Endodermal cell (in vitro differentiated cells): ENCODE results near the gene LACTBL1. TPM values are rescaled to one million over a fixed set of nuclear protein-coding genes. Genes with fewer than 3 reads are reported as not detected.

Source experiments
- DNase-seq: peaks from one replicate; pipeline ENCODE4 v3.0.0-alpha.2; 2017
- H3K27ac ChIP-seq: 2 replicates; pipeline ENCODE4 v1.5.1; 2013; ENCODE audit warnings: mild to moderate bottlenecking, low read depth, low read length, moderate library complexity
- H3K27me3 ChIP-seq: 2 replicates; pipeline ENCODE4 v1.6.1; 2013; ENCODE audit warnings: mild to moderate bottlenecking, low read length, moderate library complexity; ENCODE audit not compliant: insufficient read depth, control insufficient read depth, poor library complexity, severe bottlenecking
- H3K36me3 ChIP-seq: 2 replicates; pipeline ENCODE4 v1.7.0; 2013; ENCODE audit warnings: mild to moderate bottlenecking, low read length, moderate library complexity; ENCODE audit not compliant: control insufficient read depth, insufficient read depth
- H3K4me1 ChIP-seq: one replicate; pipeline ENCODE4 v1.7.0; 2013; ENCODE audit warnings: low read length; ENCODE audit not compliant: control insufficient read depth, insufficient read depth
- H3K4me3 ChIP-seq: 2 replicates; pipeline ENCODE4 v1.5.1; 2013; ENCODE audit warnings: mild to moderate bottlenecking, low read length, moderate library complexity
- H3K9ac ChIP-seq: 2 replicates; pipeline ENCODE4 v1.6.1; 2013; ENCODE audit warnings: mild to moderate bottlenecking, low read length, moderate library complexity; ENCODE audit not compliant: poor library complexity, severe bottlenecking; ENCODE audit errors: extremely low read depth
- H3K9me3 ChIP-seq: 2 replicates; pipeline ENCODE4 v1.6.1; 2013; ENCODE audit warnings: mild to moderate bottlenecking, low read length, moderate library complexity; ENCODE audit not compliant: control insufficient read depth
- H3K27ac Mint-ChIP-seq: 2 replicates; pipeline ENCODE4 v1.8.0; 2020; ENCODE audit warnings: mixed read lengths
- H3K27me3 Mint-ChIP-seq: 2 replicates; pipeline ENCODE4 v1.8.0; 2021; ENCODE audit warnings: mild to moderate bottlenecking, mixed read lengths; ENCODE audit not compliant: insufficient read depth
- H3K36me3 Mint-ChIP-seq: 2 replicates; pipeline ENCODE4 v1.8.0; 2020; ENCODE audit warnings: low read depth, mixed read lengths
- H3K4me1 Mint-ChIP-seq: 2 replicates; pipeline ENCODE4 v1.8.0; 2020; ENCODE audit warnings: mixed read lengths
- H3K4me3 Mint-ChIP-seq: 2 replicates; pipeline ENCODE4 v1.8.0; 2020; ENCODE audit warnings: mild to moderate bottlenecking, moderate library complexity, mixed read lengths
- H3K9me3 Mint-ChIP-seq: 2 replicates; pipeline ENCODE4 v1.8.0; 2020; ENCODE audit warnings: mild to moderate bottlenecking, mixed read lengths
- CTCF ChIP-seq: fragments of 200-600 bp; sonication (generic); conservative IDR thresholded peaks from 2 replicates; pipeline ENCODE4 v1.5.0; 2021; ENCODE audit warnings: antibody characterized with exemption, mild to moderate bottlenecking
- WGBS, 2 experiments: methylation state at CpG; one replicate each; pipeline versions ENCODE4 v1.1.5 to v1.1.7; 2013; ENCODE audit warnings: missing lambda C conversion rate in 2 of 2, mixed read lengths in 1 of 2; ENCODE audit not compliant: insufficient coverage in 1 of 2, insufficient read length in 1 of 2; 5-methylcytosine and 5-hydroxymethylcytosine counted together
- total RNA-seq, 2 donors: library from RNA; stranded (reverse); fragmentation: NEBNext Ultra II Directional in 1 of 2; extraction: Animal tissue kit (Norgen Biotek cat#: 25700) in 1 of 2; gene quantifications; 2 replicates in 1 of 2; 3 replicates in 1 of 2; pipeline ENCODE4 v1.2.1, GENCODE V29; 2021

LACTBL1 gene
- total RNA-seq, 2 donors from 2014 or later, result not detected

- H3K27ac Mint-ChIP-seq, result no peak overlapping the region
- no peak for DNase-seq
- H3K4me1 Mint-ChIP-seq, result no peaks in the 10 kb centered on the region
- H3K9me3 Mint-ChIP-seq, result peaks cover 7% of the 10 kb centered on the region
- no peak overlapping the region for H3K4me3 Mint-ChIP-seq
- Histone ChIP-seq H3K4me1 (no peaks in the 10 kb centered on the region), H3K36me3 (no peaks in the 10 kb centered on the region), H3K9me3 (no peaks in the 10 kb centered on the region), H3K9ac (no peak overlapping the region), H3K27me3 (peaks cover 25% of the 10 kb centered on the region), H3K27ac (no peak overlapping the region), H3K4me3 (no peak overlapping the region)
- no peak for TF ChIP-seq CTCF
- peaks cover 27% of the 10 kb centered on the region for H3K27me3 Mint-ChIP-seq
- no peaks in the 10 kb centered on the region for H3K36me3 Mint-ChIP-seq
- WGBS, 2 experiments, result 87 to 96% methylated on average over 4 to 5 of the region's 5 CpGs
Measured at GRCh38 chr1:22966309-22966708, 6.4 kb downstream of the LACTBL1 start.

- Mint-ChIP-seq H3K36me3 (no peaks in the 10 kb centered on the region), H3K9me3 (peaks cover 7% of the 10 kb centered on the region), H3K27ac (no peak overlapping the region), H3K4me3 (no peak overlapping the region), H3K27me3 (peaks cover 12% of the 10 kb centered on the region), H3K4me1 (no peaks in the 10 kb centered on the region)
- Histone ChIP-seq H3K9me3 (no peaks in the 10 kb centered on the region), H3K27me3 (peaks cover 6% of the 10 kb centered on the region), H3K9ac (no peak overlapping the region), H3K4me3 (no peak overlapping the region), H3K4me1 (no peaks in the 10 kb centered on the region), H3K36me3 (no peaks in the 10 kb centered on the region), H3K27ac (no peak overlapping the region)
- TF ChIP-seq CTCF, result no peak
- peak; percentile 29 for DNase-seq
- WGBS, 2 experiments, result 88 to 91% methylated on average over 7 to 10 of the region's 10 CpGs
Measured at GRCh38 chr1:22963044-22963677, 9.5 kb downstream of the LACTBL1 start.

GRCh38 chr1:22962558-22962957 lies 10.1 kb downstream of the LACTBL1 start:
- H3K27ac ChIP-seq, result no peak overlapping the region
- H3K9me3 ChIP-seq, result no peaks in the 10 kb centered on the region
- H3K9ac ChIP-seq, result no peak overlapping the region
- H3K27me3 ChIP-seq, result peaks cover under 1% of the 10 kb centered on the region
- H3K27ac Mint-ChIP-seq, result no peak overlapping the region
- no peak overlapping the region for H3K4me3 ChIP-seq
- no peaks in the 10 kb centered on the region for H3K36me3 ChIP-seq
- 37 to 58% methylated on average over 3 of the region's 3 CpGs for WGBS, 2 experiments
- peaks cover 9% of the 10 kb centered on the region for H3K27me3 Mint-ChIP-seq
- no peaks in the 10 kb centered on the region for H3K4me1 Mint-ChIP-seq
- H3K4me3 Mint-ChIP-seq, result no peak overlapping the region
- no peaks in the 10 kb centered on the region for H3K4me1 ChIP-seq
- H3K9me3 Mint-ChIP-seq, result peaks cover 7% of the 10 kb centered on the region
- no peaks in the 10 kb centered on the region for H3K36me3 Mint-ChIP-seq
- TF ChIP-seq CTCF, result no peak
- no peak for DNase-seq
